HepG2 (cell line): Measurements from ENCODE around the gene LLGL1. TPM values are rescaled to one million over a fixed set of nuclear protein-coding genes. Genes with fewer than 3 reads are reported as not detected.

Source experiments
- ARNTL ChIP-seq: sonication (generic); formaldehyde crosslinking; IDR thresholded peaks from 2 replicates; pipeline ENCODE4 v1.4.0; 2020; ENCODE audit warnings: mild to moderate bottlenecking, missing genetic modification reagents
- CREM ChIP-seq, 2 experiments: sonication (generic) in 1 of 2; formaldehyde crosslinking in 1 of 2; IDR thresholded peaks; 2 replicates each; pipeline versions ENCODE4 v1.4.0 to v1.6.1; 2016 to 2020; ENCODE audit warnings: antibody characterized with exemption in 1 of 2, mild to moderate bottlenecking in 1 of 2, missing genetic modification reagents in 1 of 2
- FOSL1 ChIP-seq: sonication (generic); formaldehyde crosslinking; IDR thresholded peaks from 2 replicates; pipeline ENCODE4 v1.9.0; 2021; ENCODE audit warnings: missing genetic modification reagents, borderline replicate concordance
- FOXP4 ChIP-seq: sonication (generic); formaldehyde crosslinking; IDR thresholded peaks from 2 replicates; pipeline ENCODE4 v1.4.0; 2020; ENCODE audit warnings: missing genetic modification reagents
- SETDB1 ChIP-seq: sonication (generic); formaldehyde crosslinking; IDR thresholded peaks from 2 replicates; pipeline ENCODE4 v1.5.1; 2020; ENCODE audit warnings: missing genetic modification reagents, mild to moderate bottlenecking, borderline replicate concordance
- SIX1 ChIP-seq: sonication (generic); formaldehyde crosslinking; IDR thresholded peaks from 2 replicates; pipeline ENCODE4 v1.4.0; 2020; ENCODE audit warnings: missing genetic modification reagents, borderline replicate concordance
- THAP7 ChIP-seq: sonication (generic); formaldehyde crosslinking; IDR thresholded peaks from 2 replicates; pipeline ENCODE4 v1.8.1; 2023; ENCODE audit warnings: mild to moderate bottlenecking, missing genetic modification reagents
- XRCC5 ChIP-seq: fragments of 200-400 bp; formaldehyde crosslinking; optimal IDR thresholded peaks from 2 replicates; pipeline ENCODE3; 2017; ENCODE audit warnings: mild to moderate bottlenecking, low read length
- ZNF468 ChIP-seq: sonication (generic); formaldehyde crosslinking; IDR thresholded peaks from 2 replicates; pipeline ENCODE4 v1.8.0; 2022; ENCODE audit warnings: mild to moderate bottlenecking, moderate library complexity, missing genetic modification reagents
- ZNF614 ChIP-seq: IDR thresholded peaks from 2 replicates; pipeline ENCODE4 v1.6.1; 2018; ENCODE audit warnings: missing biosample characterization, missing genetic modification reagents, inconsistent platforms, borderline replicate concordance
- ZNF878 ChIP-seq: sonication (generic); formaldehyde crosslinking; IDR thresholded peaks from 2 replicates; pipeline ENCODE4 v1.8.1; 2023; ENCODE audit warnings: mild to moderate bottlenecking, missing genetic modification reagents, moderate library complexity
- ZSCAN25 ChIP-seq: sonication (generic); formaldehyde crosslinking; IDR thresholded peaks from 2 replicates; pipeline ENCODE4 v1.8.0; 2022; ENCODE audit warnings: mild to moderate bottlenecking, missing genetic modification reagents
- polyA plus RNA-seq, 8 experiments: library from polyadenylated mRNA; depleted of rRNA in 3 of 8; stranded (reverse) in 7 of 8; unstranded in 1 of 8; fragments of >200 nt; fragmentation: Illumina TruSeq in 4 of 8; extraction: Trizol in 4 of 8; gene quantifications; 2 replicates each; pipeline versions ENCODE4 v1.2.1 to v1.2.3, GENCODE V29; 2011 to 2016; ENCODE audit warnings: low read depth in 4 of 8, missing spikeins in 1 of 8, mixed read lengths in 1 of 8; ENCODE audit not compliant: insufficient read depth in 1 of 8
- total RNA-seq, 5 experiments: library from RNA; depleted of rRNA; stranded (reverse); fragments of >200 nt; fragmentation: Illumina TruSeq; extraction: Trizol; gene quantifications; 2 replicates each; pipeline ENCODE4 v1.2.3, GENCODE V29; 2016; ENCODE audit warnings: low read depth in 1 of 5
- TF ChIP-seq, protein P1 (sequence below): IDR thresholded peaks from 2 replicates; pipeline ENCODE4 v1.6.1; 2016; ENCODE audit warnings: mild to moderate bottlenecking
- TF ChIP-seq, protein P2 (sequence below): sonication (generic); formaldehyde crosslinking; IDR thresholded peaks from 2 replicates; pipeline ENCODE4 v1.4.0; 2020; ENCODE audit warnings: missing genetic modification reagents

LLGL1 gene
- total and polyA plus RNA-seq, 2 of the 13 experiments (the other 11 are each of a cell fraction or from before 2014, with no cell fraction given) = 15.0 to 15.3 TPM

- TF ChIP-seq SIX1 (CRISPR knock-in tag) = no peak
- TF ChIP-seq, protein P1, sequence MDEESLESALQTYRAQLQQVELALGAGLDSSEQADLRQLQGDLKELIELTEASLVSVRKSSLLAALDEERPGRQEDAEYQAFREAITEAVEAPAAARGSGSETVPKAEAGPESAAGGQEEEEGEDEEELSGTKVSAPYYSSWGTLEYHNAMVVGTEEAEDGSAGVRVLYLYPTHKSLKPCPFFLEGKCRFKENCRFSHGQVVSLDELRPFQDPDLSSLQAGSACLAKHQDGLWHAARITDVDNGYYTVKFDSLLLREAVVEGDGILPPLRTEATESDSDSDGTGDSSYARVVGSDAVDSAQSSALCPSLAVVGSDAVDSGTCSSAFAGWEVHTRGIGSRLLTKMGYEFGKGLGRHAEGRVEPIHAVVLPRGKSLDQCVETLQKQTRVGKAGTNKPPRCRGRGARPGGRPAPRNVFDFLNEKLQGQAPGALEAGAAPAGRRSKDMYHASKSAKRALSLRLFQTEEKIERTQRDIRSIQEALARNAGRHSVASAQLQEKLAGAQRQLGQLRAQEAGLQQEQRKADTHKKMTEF (CRISPR knock-in tag) = peak; percentile 6; the same call in 1 of the 2 replicates
- no peak for TF ChIP-seq XRCC5
- no peak for TF ChIP-seq CREM (IDR thresholded peaks at IDR 0.05)
- TF ChIP-seq CREM (CRISPR knock-in tag; IDR thresholded peaks at IDR 0.05) = no peak
- TF ChIP-seq ZSCAN25 (CRISPR knock-in tag) = peak; percentile 67; the same call in 1 of the 2 replicates
- TF ChIP-seq ARNTL (CRISPR knock-in tag) = no peak
- TF ChIP-seq ZNF468 (CRISPR knock-in tag) = no peak
- no peak for TF ChIP-seq ZNF878
- TF ChIP-seq THAP7 (CRISPR knock-in tag) = no peak
- no peak for TF ChIP-seq FOSL1 (CRISPR knock-in tag)
- no peak for TF ChIP-seq SETDB1 (CRISPR knock-in tag)
- TF ChIP-seq ZNF614 (CRISPR knock-in tag) = no peak
- TF ChIP-seq FOXP4 (CRISPR knock-in tag) = peak; percentile 6; the same call in 1 of the 2 replicates
- TF ChIP-seq, protein P2, sequence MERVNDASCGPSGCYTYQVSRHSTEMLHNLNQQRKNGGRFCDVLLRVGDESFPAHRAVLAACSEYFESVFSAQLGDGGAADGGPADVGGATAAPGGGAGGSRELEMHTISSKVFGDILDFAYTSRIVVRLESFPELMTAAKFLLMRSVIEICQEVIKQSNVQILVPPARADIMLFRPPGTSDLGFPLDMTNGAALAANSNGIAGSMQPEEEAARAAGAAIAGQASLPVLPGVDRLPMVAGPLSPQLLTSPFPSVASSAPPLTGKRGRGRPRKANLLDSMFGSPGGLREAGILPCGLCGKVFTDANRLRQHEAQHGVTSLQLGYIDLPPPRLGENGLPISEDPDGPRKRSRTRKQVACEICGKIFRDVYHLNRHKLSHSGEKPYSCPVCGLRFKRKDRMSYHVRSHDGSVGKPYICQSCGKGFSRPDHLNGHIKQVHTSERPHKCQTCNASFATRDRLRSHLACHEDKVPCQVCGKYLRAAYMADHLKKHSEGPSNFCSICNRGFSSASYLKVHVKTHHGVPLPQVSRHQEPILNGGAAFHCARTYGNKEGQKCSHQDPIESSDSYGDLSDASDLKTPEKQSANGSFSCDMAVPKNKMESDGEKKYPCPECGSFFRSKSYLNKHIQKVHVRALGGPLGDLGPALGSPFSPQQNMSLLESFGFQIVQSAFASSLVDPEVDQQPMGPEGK (CRISPR knock-in tag) = peak; percentile 10; the same call in 1 of the 2 replicates
These were observed 34.7 kb upstream of the LLGL1 start (continued) for GRCh38 chr17:18190628-18191235.
